ENCODE results near the gene B3GAT3. TPM values are rescaled to one million over a fixed set of nuclear protein-coding genes. Genes with fewer than 3 reads are reported as not detected.
A peak's percentile ranks its signal among the peaks of the same experiment; 100 is the strongest.
"Not testable (repeated sequence)": the region's sequence is repeated elsewhere in the genome, so short reads cannot be mapped to it uniquely, and the experiment has no call there.

The B3GAT3 gene
- total and polyA plus RNA-seq, 2 donors (not counting 3 experiments of a cell fraction or from before 2014, with no cell fraction given): 31.6 to 37.2 TPM

DNA sequence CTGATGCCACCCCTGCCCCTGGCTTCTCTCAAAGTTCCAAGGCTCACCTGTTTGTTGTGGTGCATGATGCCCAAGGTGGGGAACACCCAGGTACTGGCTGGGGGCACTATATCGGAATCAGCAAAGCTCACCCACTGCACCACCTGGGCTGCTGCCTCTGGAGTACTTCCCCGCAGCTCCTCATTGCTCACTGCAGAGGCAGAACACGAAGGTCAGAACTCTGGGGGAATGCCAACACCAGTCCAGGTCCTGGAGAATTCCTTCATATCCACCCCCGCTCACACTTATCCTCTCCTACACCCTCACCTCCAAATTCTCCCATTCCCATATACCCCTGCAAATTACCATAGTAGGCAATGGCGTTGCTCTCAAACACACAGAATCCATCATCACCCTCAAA lies 50.3 kb downstream of the B3GAT3 start:
- peak; percentile 3 for TF ChIP-seq POLR2AphosphoS5 (IDR thresholded peaks at IDR 0.05; ENCODE audit: insufficient read depth, low read depth, low read length)
- FAIRE-seq: peak; percentile 42
- H3K4me3 ChIP-seq (replicated peaks in 1 of 3; ENCODE audit: insufficient read depth in 1 of 3, low read depth in 1 of 3, low read length in 3 of 3); H3K9me3 ChIP-seq (replicated peaks; ENCODE audit: control insufficient read depth, insufficient read depth, low read length); intact Hi-C loops (cut with micrococcal nuclease); H3K9ac ChIP-seq (replicated peaks; ENCODE audit: extremely low read depth, insufficient read depth, low read length); BruUV-seq (replicated peaks); DNase-seq (ENCODE audit: low read depth, low spot score); H2AFZ ChIP-seq (ENCODE audit: low read depth, low read length); H3K27me3 ChIP-seq (ENCODE audit: control insufficient read depth in 2 of 2, insufficient read depth in 2 of 2, low read length in 2 of 2); POLR2A ChIA-PET; H3K27ac ChIP-seq (ENCODE audit: insufficient read depth, low read depth, low read length); dilution Hi-C loops (cut with MboI; ENCODE audit: extremely low pct_ligation_motif_present, low sequenced_read_pairs); H3K9me1 ChIP-seq (replicated peaks; ENCODE audit: control insufficient read depth, extremely low read depth, insufficient read depth, low read length); H4K20me1 ChIP-seq (replicated peaks; ENCODE audit: control insufficient read depth, extremely low read depth, insufficient read depth, low read length): not testable (repeated sequence)
- Histone ChIP-seq H3K4me2 (ENCODE audit: insufficient read depth, low read length) (peak overlapping the region; percentile 92), H3K79me2 (ENCODE audit: control insufficient read depth, insufficient read depth, low read length) (peaks cover 87% of the 10 kb centered on the region), H3K36me3 (ENCODE audit: control insufficient read depth in 2 of 2, extremely low read depth in 1 of 2, insufficient read depth in 2 of 2, low read length in 2 of 2) (peaks cover 27 to 28% of the 10 kb centered on the region in 2 experiments), H3K4me1 (ENCODE audit: control insufficient read depth, extremely low read depth, insufficient read depth, low read length) (peaks cover 41% of the 10 kb centered on the region)
- CTCF ChIA-PET: interaction anchor here (1.3 to 4.2 kb wide), 2 partner anchors 11 to 147 kb away, joined by 4 to 26 read pairs; no protein-coding TSS in a partner anchor

DNA sequence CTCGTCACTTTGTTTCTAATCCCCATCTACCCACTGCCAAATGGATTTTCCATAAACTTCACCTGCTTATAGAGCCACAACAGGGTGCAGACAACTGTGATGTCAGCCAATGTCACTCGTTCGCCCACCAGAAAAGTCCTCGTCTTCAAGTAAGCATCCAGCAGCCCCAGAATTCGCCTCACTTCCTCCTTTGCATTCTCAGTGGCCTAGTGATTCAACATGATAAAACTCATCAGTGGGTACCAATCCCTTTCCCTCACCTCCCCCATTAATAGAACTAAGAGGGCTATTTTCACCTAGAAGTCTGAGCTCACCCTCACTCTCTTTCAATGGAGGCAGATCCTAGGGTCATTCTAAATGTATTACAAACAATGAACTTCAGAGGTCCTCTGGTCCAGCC lies 50.9 kb downstream of the B3GAT3 start:
- H3K9me3 ChIP-seq (replicated peaks; ENCODE audit: control insufficient read depth, insufficient read depth, low read length); FAIRE-seq; intact Hi-C loops (cut with micrococcal nuclease); H2AFZ ChIP-seq (ENCODE audit: low read depth, low read length); H3K4me3 ChIP-seq (replicated peaks in 1 of 3; ENCODE audit: insufficient read depth in 1 of 3, low read depth in 1 of 3, low read length in 3 of 3); DNase-seq (ENCODE audit: low read depth, low spot score); H3K27ac ChIP-seq (ENCODE audit: insufficient read depth, low read depth, low read length); dilution Hi-C loops (cut with MboI; ENCODE audit: extremely low pct_ligation_motif_present, low sequenced_read_pairs); POLR2A ChIA-PET; H4K20me1 ChIP-seq (replicated peaks; ENCODE audit: control insufficient read depth, extremely low read depth, insufficient read depth, low read length); H3K27me3 ChIP-seq (ENCODE audit: control insufficient read depth in 2 of 2, insufficient read depth in 2 of 2, low read length in 2 of 2); BruUV-seq (replicated peaks); H3K9ac ChIP-seq (replicated peaks; ENCODE audit: extremely low read depth, insufficient read depth, low read length); H3K4me2 ChIP-seq (ENCODE audit: insufficient read depth, low read length); H3K9me1 ChIP-seq (replicated peaks; ENCODE audit: control insufficient read depth, extremely low read depth, insufficient read depth, low read length): not testable (repeated sequence)
- Histone ChIP-seq H3K36me3 (ENCODE audit: control insufficient read depth in 2 of 2, extremely low read depth in 1 of 2, insufficient read depth in 2 of 2, low read length in 2 of 2) (peaks cover 27 to 33% of the 10 kb centered on the region in 2 experiments), H3K79me2 (ENCODE audit: control insufficient read depth, insufficient read depth, low read length) (peaks cover 90% of the 10 kb centered on the region), H3K4me1 (ENCODE audit: control insufficient read depth, extremely low read depth, insufficient read depth, low read length) (peaks cover 35% of the 10 kb centered on the region)
- CTCF ChIA-PET: interaction anchor here (1.3 to 4.2 kb wide), 3 partner anchors 10 to 146 kb away, joined by 4 to 26 read pairs (median 11); no protein-coding TSS in a partner anchor

All from endothelial cell of umbilical vein (primary cell).